Measurements from ENCODE around the gene TMEM33.

GRCh38 chr4:41935652-41936021 lies 408 bp downstream of the TMEM33 start:
- no peak for TF ChIP-seq EP300 (IDR thresholded peaks at IDR 0.05)
- TF ChIP-seq POLR2A (IDR thresholded peaks at IDR 0.05; ENCODE audit: low read length), result no peak
- no peak for TF ChIP-seq CTCF (IDR thresholded peaks at IDR 0.05)
- no peak for TF ChIP-seq MAFK (IDR thresholded peaks at IDR 0.05; ENCODE audit: partially characterized antibody)
- TF ChIP-seq RAD21 (conservative IDR thresholded peaks at IDR 0.05 in 1 of 2, IDR thresholded peaks at IDR 0.05 in 1 of 2), result no peak
- TF ChIP-seq CHD2 (IDR thresholded peaks at IDR 0.05; ENCODE audit: low read length, partially characterized antibody), result no peak
- peak; percentile 63 for TF ChIP-seq USF2 (IDR thresholded peaks at IDR 0.05)
- no peak for TF ChIP-seq E2F6 (IDR thresholded peaks at IDR 0.05; ENCODE audit: borderline replicate concordance, low read depth)
- no peak for TF ChIP-seq JUNB (IDR thresholded peaks at IDR 0.05)
